CD14-positive monocyte (primary cell): ENCODE data around the gene KCNK18. TPM values are rescaled to one million over a fixed set of nuclear protein-coding genes. Genes with fewer than 3 reads are reported as not detected.

Experiments
- DNase-seq, 3 donors: peaks; one replicate each; pipeline ENCODE4 v3.0.0-alpha.2; 2011 to 2022
- H2AFZ ChIP-seq: 2 replicates; pipeline ENCODE4 v1.6.0; 2012; ENCODE audit warnings: mild to moderate bottlenecking, low read depth, low read length, inconsistent platforms; ENCODE audit not compliant: insufficient read depth, poor library complexity, severe bottlenecking
- H3K27ac ChIP-seq, 2 donors: 1 replicate in 1 of 2; 2 replicates in 1 of 2; pipeline ENCODE4 v1.5.1; 2012 to 2013; ENCODE audit warnings: low read length in 2 of 2, control low read depth in 1 of 2, inconsistent platforms in 1 of 2, low read depth in 1 of 2, mild to moderate bottlenecking in 1 of 2
- H3K27me3 ChIP-seq, 2 donors: one replicate each; pipeline versions ENCODE4 v1.6.0 to v1.6.1; 2011 to 2013; ENCODE audit warnings: low read length in 2 of 2; ENCODE audit not compliant: control insufficient read depth in 2 of 2, insufficient read depth in 2 of 2
- H3K36me3 ChIP-seq, 2 donors: replicated peaks in 1 of 2; 1 replicate in 1 of 2; 2 replicates in 1 of 2; pipeline versions ENCODE4 v1.5.1 to v1.6.1; 2012 to 2013; ENCODE audit warnings: low read length in 2 of 2, control low read depth in 1 of 2, inconsistent platforms in 1 of 2, mild to moderate bottlenecking in 1 of 2; ENCODE audit not compliant: insufficient read depth in 2 of 2, control insufficient read depth in 1 of 2
- H3K4me1 ChIP-seq, 2 donors: 1 replicate in 1 of 2; 2 replicates in 1 of 2; pipeline versions ENCODE4 v1.5.1 to v1.6.1; 2012 to 2013; ENCODE audit warnings: low read length in 2 of 2, control low read depth in 1 of 2, inconsistent platforms in 1 of 2, mild to moderate bottlenecking in 1 of 2, moderate library complexity in 1 of 2; ENCODE audit not compliant: insufficient read depth in 2 of 2, control insufficient read depth in 1 of 2
- H3K4me2 ChIP-seq: replicated peaks from 2 replicates; pipeline ENCODE3; 2012; ENCODE audit warnings: low read length, moderate library complexity, mild to moderate bottlenecking; ENCODE audit not compliant: poor library complexity, severe bottlenecking; ENCODE audit errors: extremely low read depth
- H3K4me3 ChIP-seq, 3 experiments: fragments of 200-600 bp in 1 of 3; sonication (generic) in 1 of 3; replicated peaks in 1 of 3; 1 replicate in 2 of 3; 2 replicates in 1 of 3; pipeline ENCODE4 v1.5.1; 2011 to 2013; ENCODE audit warnings: low read length in 3 of 3, mild to moderate bottlenecking in 3 of 3, control low read depth in 2 of 3, low read depth in 2 of 3, inconsistent platforms in 1 of 3, moderate library complexity in 1 of 3
- H3K79me2 ChIP-seq: 2 replicates; pipeline ENCODE4 v1.6.0; 2012; ENCODE audit warnings: mild to moderate bottlenecking, control low read depth, inconsistent platforms, low read length, moderate library complexity; ENCODE audit not compliant: insufficient read depth
- H3K9ac ChIP-seq: 2 replicates; pipeline ENCODE4 v1.6.0; 2017; ENCODE audit warnings: low read length, mild to moderate bottlenecking; ENCODE audit not compliant: insufficient read depth, poor library complexity, severe bottlenecking
- H3K9me3 ChIP-seq, 2 donors: replicated peaks in 1 of 2; 1 replicate in 1 of 2; 2 replicates in 1 of 2; pipeline versions ENCODE4 v1.5.1 to v1.6.1; 2012 to 2013; ENCODE audit warnings: low read length in 2 of 2, control low read depth in 1 of 2; ENCODE audit not compliant: control insufficient read depth in 1 of 2, insufficient read depth in 1 of 2
- H4K20me1 ChIP-seq: 2 replicates; pipeline ENCODE4 v1.6.0; 2012; ENCODE audit warnings: mild to moderate bottlenecking, low read length, control low read depth, moderate library complexity; ENCODE audit not compliant: insufficient read depth
- H3K27ac Mint-ChIP-seq, 7 donors: one replicate each; pipeline ENCODE4 v1.8.0; 2020; ENCODE audit warnings: mild to moderate bottlenecking in 7 of 7, mixed read lengths in 7 of 7, moderate library complexity in 6 of 7, inconsistent platforms in 2 of 7
- H3K27me3 Mint-ChIP-seq, 3 donors: one replicate each; pipeline ENCODE4 v1.8.0; 2021 to 2022; ENCODE audit warnings: low read depth in 3 of 3, mild to moderate bottlenecking in 3 of 3, mixed read lengths in 3 of 3, moderate library complexity in 3 of 3, inconsistent platforms in 1 of 3
- H3K36me3 Mint-ChIP-seq, 2 donors: one replicate each; pipeline ENCODE4 v1.8.0; 2020; ENCODE audit warnings: mixed read lengths in 2 of 2, inconsistent platforms in 1 of 2, mild to moderate bottlenecking in 1 of 2
- H3K4me1 Mint-ChIP-seq: one replicate; pipeline ENCODE4 v1.8.0; 2020; ENCODE audit warnings: mild to moderate bottlenecking, mixed read lengths
- H3K4me3 Mint-ChIP-seq, 2 donors: one replicate each; pipeline ENCODE4 v1.8.0; 2020; ENCODE audit warnings: mild to moderate bottlenecking in 2 of 2, mixed read lengths in 2 of 2, moderate library complexity in 1 of 2
- H3K9me3 Mint-ChIP-seq, 7 donors: one replicate each; pipeline ENCODE4 v1.8.0; 2020 to 2022; ENCODE audit warnings: mixed read lengths in 7 of 7, mild to moderate bottlenecking in 6 of 7, moderate library complexity in 6 of 7, inconsistent platforms in 2 of 7
- WGBS: methylation state at CpG from one replicate; pipeline ENCODE4 v1.1.5; 2013; ENCODE audit warnings: missing lambda C conversion rate; ENCODE audit not compliant: insufficient coverage; 5-methylcytosine and 5-hydroxymethylcytosine counted together
- intact Hi-C, 2 donors: fragments of 100-400 bp; cut with micrococcal nuclease; formaldehyde crosslinking; loops; one replicate each; pipeline versions ENCODE4 v1.15.0 to v1.15.1; 2023
- polyA plus RNA-seq, 3 donors: library from polyadenylated mRNA; depleted of rRNA in 1 of 3; unstranded in 2 of 3; stranded (reverse) in 1 of 3; fragments of 300-500 nt in 2 of 3; fragments of >200 nt in 1 of 3; fragmentation: Illumina TruSeq in 2 of 3; gene quantifications; 1 replicate in 2 of 3; 2 replicates in 1 of 3; pipeline ENCODE4 v1.2.3, GENCODE V29; 2012 to 2021
- TF ChIP-seq, protein P1 (sequence below): fragments of 200-600 bp; IDR thresholded peaks from one replicate; pipeline ENCODE4 v1.8.0; 2022; ENCODE audit warnings: antibody characterized with exemption, mild to moderate bottlenecking

The KCNK18 gene
- polyA plus RNA-seq, 3 donors, result not detected

DNA sequence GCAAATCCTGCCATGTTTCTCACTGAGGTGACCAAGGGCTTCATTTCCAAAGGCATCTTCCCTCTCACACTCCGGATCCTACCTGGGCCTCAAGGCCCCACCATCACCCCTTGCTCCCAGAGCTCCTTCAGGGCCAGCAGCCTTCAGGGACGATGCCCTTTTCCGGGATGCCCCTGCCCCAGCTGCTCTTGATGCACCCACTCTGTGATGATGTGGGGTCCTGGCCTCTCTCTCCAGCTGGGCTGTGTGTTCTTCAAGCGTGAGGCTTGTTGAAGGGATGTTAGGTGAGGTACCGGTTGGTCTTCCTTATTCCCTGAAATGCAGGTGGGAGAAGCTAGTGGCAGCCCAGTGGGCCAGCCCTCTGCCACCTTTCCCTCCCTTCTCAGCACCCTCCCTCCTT is 25.3 kb downstream of the KCNK18 start:
- Histone ChIP-seq H3K4me3 (no peak overlapping the region), H2AFZ (no peak overlapping the region), H3K79me2 (no peaks in the 10 kb centered on the region), H3K9ac (no peak overlapping the region), H3K4me1 (peaks cover 0 to under 1% of the 10 kb centered on the region in 2 donors), H3K9me3 (no peaks in the 10 kb centered on the region), H3K27me3 (peaks cover 0 to 6% of the 10 kb centered on the region in 2 donors), H3K4me2 (no peak overlapping the region), H3K27ac (no peak overlapping the region), H3K36me3 (no peaks in the 10 kb centered on the region), H4K20me1 (no peaks in the 10 kb centered on the region)
- intact Hi-C loops, result loop anchor here in 1 of 2 donors (10.0 kb wide), 1 partner anchor 102 kb away; no protein-coding TSS in a partner anchor
- Mint-ChIP-seq H3K27me3 (peaks cover 13 to 30% (median 22%) of the 10 kb centered on the region in 3 donors), H3K36me3 (no peaks in the 10 kb centered on the region), H3K27ac (no peak overlapping the region), H3K9me3 (peaks cover 0 to 5% (median under 1%) of the 10 kb centered on the region in 7 donors), H3K4me3 (no peak overlapping the region), H3K4me1 (peaks cover 4% of the 10 kb centered on the region)
- TF ChIP-seq, protein P1, sequence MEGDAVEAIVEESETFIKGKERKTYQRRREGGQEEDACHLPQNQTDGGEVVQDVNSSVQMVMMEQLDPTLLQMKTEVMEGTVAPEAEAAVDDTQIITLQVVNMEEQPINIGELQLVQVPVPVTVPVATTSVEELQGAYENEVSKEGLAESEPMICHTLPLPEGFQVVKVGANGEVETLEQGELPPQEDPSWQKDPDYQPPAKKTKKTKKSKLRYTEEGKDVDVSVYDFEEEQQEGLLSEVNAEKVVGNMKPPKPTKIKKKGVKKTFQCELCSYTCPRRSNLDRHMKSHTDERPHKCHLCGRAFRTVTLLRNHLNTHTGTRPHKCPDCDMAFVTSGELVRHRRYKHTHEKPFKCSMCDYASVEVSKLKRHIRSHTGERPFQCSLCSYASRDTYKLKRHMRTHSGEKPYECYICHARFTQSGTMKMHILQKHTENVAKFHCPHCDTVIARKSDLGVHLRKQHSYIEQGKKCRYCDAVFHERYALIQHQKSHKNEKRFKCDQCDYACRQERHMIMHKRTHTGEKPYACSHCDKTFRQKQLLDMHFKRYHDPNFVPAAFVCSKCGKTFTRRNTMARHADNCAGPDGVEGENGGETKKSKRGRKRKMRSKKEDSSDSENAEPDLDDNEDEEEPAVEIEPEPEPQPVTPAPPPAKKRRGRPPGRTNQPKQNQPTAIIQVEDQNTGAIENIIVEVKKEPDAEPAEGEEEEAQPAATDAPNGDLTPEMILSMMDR, result no peak
- WGBS, result 83% methylated on average over 1 of the region's 5 CpGs
- DNase-seq, result no peak

DNA sequence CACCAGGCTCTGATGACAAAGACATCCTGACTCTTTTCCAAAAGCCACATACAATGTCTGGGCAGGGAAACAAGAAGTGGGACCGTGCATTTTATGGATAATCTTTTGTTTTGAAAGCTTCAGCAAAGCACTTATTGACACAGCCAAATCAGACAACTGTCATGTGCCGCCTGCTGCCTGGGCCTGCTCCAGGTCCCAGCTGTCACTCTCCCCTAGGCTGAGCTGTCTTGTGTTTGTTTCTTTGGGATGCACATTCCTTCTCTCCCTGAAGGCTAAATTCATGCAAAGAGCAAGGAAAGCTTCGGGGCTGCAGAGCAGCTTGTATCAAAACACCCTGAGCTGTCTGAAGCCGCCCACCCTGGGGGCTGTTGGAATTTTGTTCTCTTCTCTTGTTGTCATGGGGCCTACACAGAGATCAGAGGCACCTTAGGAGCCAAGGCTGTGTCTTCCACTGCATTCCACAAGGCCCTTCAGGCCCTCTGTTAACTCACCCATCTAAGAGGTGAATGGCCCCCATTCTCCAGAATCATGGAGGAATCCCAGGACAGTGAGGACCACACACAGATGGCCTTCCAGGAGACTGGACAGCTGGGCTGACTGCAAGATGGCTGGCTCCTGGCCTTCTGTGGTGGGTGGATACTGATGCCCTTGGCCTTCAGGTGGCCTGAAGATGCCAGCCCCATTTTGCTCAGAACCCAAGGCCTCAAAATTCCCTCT is 25.8 kb downstream of the KCNK18 start:
- H3K27me3 Mint-ChIP-seq, result peaks cover 10 to 28% (median 17%) of the 10 kb centered on the region in 3 donors
- intact Hi-C loops, result loop anchor here in 1 of 2 donors (10.0 kb wide), 1 partner anchor 102 kb away; no protein-coding TSS in a partner anchor

More for the DNA sequence above, 25.8 kb downstream of the KCNK18 start:
- H3K4me1 ChIP-seq, result no peaks in the 10 kb centered on the region
- no peaks in the 10 kb centered on the region for H4K20me1 ChIP-seq
- H2AFZ ChIP-seq, result no peak overlapping the region
- no peaks in the 10 kb centered on the region for H3K36me3 Mint-ChIP-seq
- 100% methylated on average over 2 of the region's 4 CpGs for WGBS
- no peak for DNase-seq
- no peaks in the 10 kb centered on the region for H3K36me3 ChIP-seq
- H3K9ac ChIP-seq, result no peak overlapping the region
- H3K27me3 ChIP-seq, result peaks cover 0 to 3% of the 10 kb centered on the region in 2 donors
- no peak overlapping the region for H3K4me2 ChIP-seq
- no peak overlapping the region for H3K27ac ChIP-seq
- H3K9me3 ChIP-seq, result no peaks in the 10 kb centered on the region
- peaks cover 0 to 2% (median 0%) of the 10 kb centered on the region in 7 donors for H3K9me3 Mint-ChIP-seq
- H3K4me1 Mint-ChIP-seq, result peaks cover 2% of the 10 kb centered on the region
- H3K4me3 ChIP-seq, result no peak overlapping the region
- no peak overlapping the region for H3K4me3 Mint-ChIP-seq
- H3K79me2 ChIP-seq, result no peaks in the 10 kb centered on the region
- TF ChIP-seq, protein P1, result no peak
- no peak overlapping the region for H3K27ac Mint-ChIP-seq
